ENCODE measurements around the gene UNC119.
A peak's percentile ranks its signal among the peaks of the same experiment; 100 is the strongest.

Gene UNC119

DNA sequence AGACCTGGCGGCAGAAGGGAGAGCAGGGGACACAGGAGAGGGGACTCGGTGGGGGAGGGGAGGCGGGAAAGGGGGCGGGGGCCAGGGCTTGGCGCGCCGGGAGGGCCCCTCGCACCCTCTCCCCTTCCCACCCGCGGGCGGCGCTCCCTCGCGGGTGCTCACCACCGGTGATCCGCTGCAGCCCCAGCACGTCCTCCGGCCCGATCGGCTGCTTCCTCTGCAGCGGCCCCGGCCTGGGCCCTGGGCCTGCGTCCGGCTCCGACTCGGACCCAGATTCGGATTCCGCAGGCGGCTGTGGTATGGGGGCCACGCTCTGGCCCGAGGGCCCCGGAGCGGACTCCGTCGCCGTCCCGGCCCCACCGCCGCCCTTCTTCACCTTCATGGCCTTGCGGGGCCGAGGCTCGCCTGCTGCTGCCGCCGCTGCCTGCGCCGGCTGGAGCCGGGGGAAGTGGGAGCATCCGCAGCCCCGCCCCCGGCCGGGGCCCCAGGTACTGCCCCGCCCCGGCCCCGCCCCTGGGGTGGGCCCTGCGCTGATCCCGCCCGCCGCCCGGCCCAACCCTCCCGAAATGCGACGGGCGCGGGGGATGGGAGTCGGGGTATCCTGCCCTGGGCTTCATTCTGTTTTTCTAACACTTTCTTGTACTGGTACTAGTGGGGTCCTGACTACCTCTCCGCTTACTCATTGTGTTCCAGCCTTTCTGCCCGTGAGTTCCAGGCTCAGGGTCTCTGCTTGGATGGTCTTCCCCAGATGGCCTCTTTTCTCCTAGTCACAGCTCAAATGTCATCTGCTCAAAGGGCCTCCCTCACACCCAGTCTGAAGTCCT, at the start of gene UNC119:
UNC119 (minus strand) TSS at position 449 of the 824 bp plus-strand sequence; CDS start at position 382, 67 bp downstream.
- DNase-seq (ENCODE audit: low read depth), result peak; percentile 61
- H3K4me3 ChIP-seq (ENCODE audit: low read length), result peak within 1 kb of the TSS; percentile 69
- TF ChIP-seq, protein P1, sequence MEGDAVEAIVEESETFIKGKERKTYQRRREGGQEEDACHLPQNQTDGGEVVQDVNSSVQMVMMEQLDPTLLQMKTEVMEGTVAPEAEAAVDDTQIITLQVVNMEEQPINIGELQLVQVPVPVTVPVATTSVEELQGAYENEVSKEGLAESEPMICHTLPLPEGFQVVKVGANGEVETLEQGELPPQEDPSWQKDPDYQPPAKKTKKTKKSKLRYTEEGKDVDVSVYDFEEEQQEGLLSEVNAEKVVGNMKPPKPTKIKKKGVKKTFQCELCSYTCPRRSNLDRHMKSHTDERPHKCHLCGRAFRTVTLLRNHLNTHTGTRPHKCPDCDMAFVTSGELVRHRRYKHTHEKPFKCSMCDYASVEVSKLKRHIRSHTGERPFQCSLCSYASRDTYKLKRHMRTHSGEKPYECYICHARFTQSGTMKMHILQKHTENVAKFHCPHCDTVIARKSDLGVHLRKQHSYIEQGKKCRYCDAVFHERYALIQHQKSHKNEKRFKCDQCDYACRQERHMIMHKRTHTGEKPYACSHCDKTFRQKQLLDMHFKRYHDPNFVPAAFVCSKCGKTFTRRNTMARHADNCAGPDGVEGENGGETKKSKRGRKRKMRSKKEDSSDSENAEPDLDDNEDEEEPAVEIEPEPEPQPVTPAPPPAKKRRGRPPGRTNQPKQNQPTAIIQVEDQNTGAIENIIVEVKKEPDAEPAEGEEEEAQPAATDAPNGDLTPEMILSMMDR (conservative IDR thresholded peaks at IDR 0.05; ENCODE audit: low read length), result no peak

DNA sequence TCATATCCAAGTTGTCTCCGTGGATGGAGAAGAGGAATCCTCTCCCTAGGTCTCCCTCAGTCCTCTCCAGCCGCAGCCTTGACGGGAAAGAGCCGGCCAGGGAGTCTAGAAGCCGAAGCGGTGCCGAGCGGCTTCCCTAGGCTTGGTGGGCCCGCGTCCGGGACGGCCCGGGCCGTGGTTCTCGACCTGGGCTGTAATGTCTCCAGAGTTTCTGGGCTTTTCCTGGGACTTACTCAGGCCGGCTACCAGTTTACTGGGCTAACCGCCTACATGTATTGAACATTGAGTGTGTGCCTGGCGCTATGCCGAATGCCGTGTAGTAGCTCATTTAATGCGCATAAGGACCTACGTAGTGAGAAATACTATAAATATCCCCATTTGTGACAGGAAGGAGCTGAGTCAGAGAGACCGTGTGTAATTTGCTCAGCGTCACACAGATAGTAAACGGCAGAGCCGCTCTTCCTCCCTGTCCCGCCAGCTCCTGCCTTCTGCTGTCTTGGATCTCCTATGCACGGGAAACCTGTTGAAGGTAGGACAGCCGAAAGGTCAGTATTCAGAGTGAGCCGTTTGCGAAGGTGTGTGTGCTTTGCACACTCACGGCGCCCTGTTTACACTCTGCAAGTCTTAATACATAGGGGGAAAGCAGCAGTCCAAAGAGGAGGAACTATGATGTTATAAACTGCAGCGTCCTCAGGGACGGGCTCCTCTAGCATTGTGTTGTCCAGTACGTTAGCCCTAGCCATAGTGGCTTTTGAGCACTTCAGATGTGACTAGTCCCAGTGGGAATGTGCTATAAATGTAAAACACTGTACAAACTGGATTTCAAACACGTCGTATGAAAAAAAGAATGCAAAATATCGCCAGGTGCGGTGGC, 47.1 kb upstream of the UNC119 start:
- H3K4me3 ChIP-seq (ENCODE audit: low read length), result peak overlapping the region; percentile 75
- DNase-seq (ENCODE audit: low read depth), result peak; percentile 83
- TF ChIP-seq, protein P1 (conservative IDR thresholded peaks at IDR 0.05; ENCODE audit: low read length), result no peak

DNA sequence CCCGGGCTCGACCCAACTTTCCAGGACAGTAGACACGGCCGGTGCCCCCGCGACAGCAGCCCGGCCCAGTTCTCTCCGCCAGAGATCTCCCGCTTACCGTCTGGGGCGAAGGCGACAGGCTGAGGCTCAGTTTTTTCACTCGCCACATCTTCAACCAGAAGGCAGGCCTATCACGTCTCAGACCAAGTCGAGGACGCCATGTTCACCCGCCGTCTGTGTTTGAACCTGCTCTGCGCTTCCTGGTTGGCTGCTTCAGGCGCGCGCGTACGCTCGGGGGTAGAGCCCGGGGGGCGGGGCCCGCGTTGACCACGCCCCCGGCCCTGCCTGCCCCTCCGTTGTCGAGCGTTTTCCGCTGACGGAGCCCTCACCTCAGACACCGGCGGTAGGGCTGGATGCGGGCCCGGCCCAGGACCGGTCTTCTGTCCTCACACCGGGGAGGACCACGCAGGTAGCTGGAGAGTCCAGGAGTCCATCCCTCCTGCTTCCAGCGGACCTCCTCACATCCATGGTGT, 46.4 kb upstream of the UNC119 start, which contains the start of gene SPAG5:
SPAG5 (minus strand) TSS at position 227 of the 512 bp plus-strand sequence; CDS start at position 148, 79 bp downstream.
- TF ChIP-seq, protein P1 (conservative IDR thresholded peaks at IDR 0.05; ENCODE audit: low read length), result no peak
- H3K4me3 ChIP-seq (ENCODE audit: low read length), result peak within 1 kb of the TSS; percentile 75
- peak; percentile 86 for DNase-seq (ENCODE audit: low read depth)

DNA sequence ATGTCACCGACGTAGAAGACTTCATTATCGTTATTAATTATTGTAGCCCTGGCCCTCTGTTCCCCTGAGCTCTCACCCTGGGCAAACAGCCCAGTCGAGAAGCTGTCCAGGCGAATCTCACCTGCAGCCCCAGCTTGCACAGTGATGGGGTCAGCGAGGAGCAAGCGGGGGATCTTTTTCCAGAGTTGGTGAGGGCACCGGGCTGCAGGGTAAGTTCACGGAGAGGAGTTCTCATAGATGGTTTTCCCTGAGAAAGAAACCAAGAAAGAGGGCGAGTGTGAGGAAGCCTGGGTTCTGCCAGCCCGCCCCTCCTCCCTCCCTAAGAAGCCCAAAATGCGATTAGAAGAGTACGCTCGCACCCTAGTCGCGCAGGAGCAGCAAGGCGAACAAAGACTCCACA, 46.0 kb upstream of the UNC119 start:
- no peak for DNase-seq (ENCODE audit: low read depth)
- H3K4me3 ChIP-seq (ENCODE audit: low read length), result peak overlapping the region; percentile 75
- TF ChIP-seq, protein P1 (conservative IDR thresholded peaks at IDR 0.05; ENCODE audit: low read length), result no peak

DNA sequence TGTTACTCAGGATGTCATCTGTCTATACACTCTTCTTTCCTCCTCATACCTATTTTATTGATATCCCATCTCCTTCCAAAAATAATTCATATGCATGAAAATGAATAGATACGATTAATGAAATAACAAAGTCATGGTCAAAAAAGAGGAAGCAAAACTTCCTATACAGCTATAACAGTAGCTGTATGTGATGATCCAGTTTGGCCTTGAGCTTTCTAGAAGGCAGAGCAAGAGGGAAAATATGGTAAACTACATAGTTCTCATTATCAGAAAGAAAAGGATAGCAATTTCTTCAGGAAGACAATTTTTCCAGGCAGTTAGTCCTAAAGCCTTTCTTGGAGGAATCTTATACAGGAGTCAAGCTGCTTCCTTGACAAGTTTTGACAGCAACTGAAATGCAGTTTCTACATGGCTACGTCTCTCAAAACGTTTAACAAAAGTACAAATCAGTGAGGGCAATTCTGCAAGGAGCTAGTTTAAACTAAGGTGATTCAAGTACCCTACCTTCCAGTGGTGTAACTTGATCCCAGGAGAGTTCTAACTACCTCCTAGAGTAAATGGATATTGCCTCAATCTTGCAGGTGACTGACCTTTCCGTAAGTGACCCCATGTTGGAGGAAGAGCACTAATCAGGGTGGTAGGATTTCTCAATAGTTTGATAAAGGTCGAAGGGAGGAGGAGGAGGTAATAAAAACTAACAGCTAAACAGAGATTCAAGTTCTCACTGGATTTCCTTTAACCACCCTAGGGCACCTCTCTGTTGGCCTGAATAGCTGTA, 45.4 kb upstream of the UNC119 start:
- no peak for DNase-seq (ENCODE audit: low read depth)
- TF ChIP-seq, protein P1 (conservative IDR thresholded peaks at IDR 0.05; ENCODE audit: low read length), result no peak
- peak overlapping the region; percentile 75 for H3K4me3 ChIP-seq (ENCODE audit: low read length)

DNA sequence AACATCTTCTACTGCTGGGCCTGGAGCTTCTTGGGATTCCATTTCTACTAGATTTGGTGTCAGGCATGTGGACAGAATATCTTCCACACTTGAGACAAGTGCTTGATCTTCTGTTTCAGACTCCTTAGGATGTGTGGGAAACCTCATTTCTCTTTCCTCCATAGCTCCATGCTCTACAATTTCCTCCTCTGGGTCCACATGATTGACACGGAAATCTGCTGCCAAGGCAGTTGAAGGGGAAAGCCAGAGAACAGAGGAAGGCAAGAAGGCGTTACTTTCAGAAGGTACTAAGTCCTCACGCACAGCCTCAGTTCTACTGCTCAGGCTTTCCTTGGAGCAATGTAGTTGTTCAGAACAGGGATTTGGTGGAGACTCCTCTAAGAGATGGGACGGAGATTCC, 39.8 kb upstream of the UNC119 start:
- no peak overlapping the region for H3K4me3 ChIP-seq (ENCODE audit: low read length)
- TF ChIP-seq, protein P1 (conservative IDR thresholded peaks at IDR 0.05; ENCODE audit: low read length), result no peak
- DNase-seq (ENCODE audit: low read depth), result no peak

All from AG10803 (cell line).